Transverse colon (tissue), 3 donors: ENCODE results near the gene RSU1.

Experiments used
- CTCF ChIP-seq, 5 experiments: fragments of 200-600 bp in 3 of 5; fragments of 450-650 bp in 2 of 5; sonication (generic) in 3 of 5; IDR thresholded peaks; 1 replicate in 2 of 5; 2 replicates in 3 of 5; pipeline ENCODE4 v1.5.1; 2016 to 2017; ENCODE audit warnings: antibody characterized with exemption in 5 of 5, inconsistent platforms in 3 of 5, mild to moderate bottlenecking in 2 of 5, moderate library complexity in 1 of 5
- POLR2A ChIP-seq: fragments of 450-650 bp; IDR thresholded peaks from one replicate; pipeline ENCODE4 v1.6.1; 2016; ENCODE audit warnings: antibody characterized with exemption, mild to moderate bottlenecking, moderate library complexity

- TF ChIP-seq CTCF (IDR thresholded peaks at IDR 0.05) (no peak), POLR2A (no peak)
Observed at GRCh38 chr10:16848562-16849154, 31.4 kb upstream of the RSU1 start.
